HepG2 (cell line): ENCODE results near the gene CDIP1. TPM values are rescaled to one million over a fixed set of nuclear protein-coding genes. Genes with fewer than 3 reads are reported as not detected.

Source experiments
- ATAC-seq: fragments of 200-7000 bp; cut with Tn5 transposase; 3 replicates; pipeline ENCODE4 v1.9.1; 2020; ENCODE audit warnings: mild to moderate bottlenecking, moderate library complexity
- BruUV-seq: library from RNA; stranded (reverse); fragments of 400-500 nt; replicated peaks from 2 replicates; lab custom pipeline; 2021; lab: Mats Ljungman, UMichigan
- CTCF ChIA-PET: fragments of 300-600 bp; formaldehyde crosslinking; extraction: SDS; loops from one replicate; lab custom pipeline; 2021; ENCODE audit warnings: low total read pairs, inconsistent platforms, low intra/inter-chr PET ratio; lab: Yijun Ruan, JAX
- POLR2A ChIA-PET: fragments of 350-600 bp; sonication (Branson Sonifier 250); formaldehyde crosslinking; loops from one replicate; lab custom pipeline; 2020; ENCODE audit warnings: antibody characterized with exemption, inconsistent platforms; lab: Yijun Ruan, JAX
- DNase-seq: peaks from one replicate; pipeline ENCODE4 v3.0.0-alpha.2; 2015; ENCODE audit warnings: low spot score
- FAIRE-seq: peaks from 3 replicates; lab custom pipeline; 2011; peaks lifted over from hg19 to GRCh38; lab: Jason Lieb, UNC
- H2AFZ ChIP-seq: one replicate; pipeline ENCODE4 v1.6.1; 2011; ENCODE audit warnings: low read length, inconsistent platforms
- H3K27ac ChIP-seq: fragments of 300-600 bp; 3 replicates; pipeline ENCODE4 v1.8.0; 2011; ENCODE audit warnings: mixed run types, mild to moderate bottlenecking, mixed read lengths, low read length, inconsistent platforms; ENCODE audit not compliant: insufficient read depth; ENCODE audit errors: extremely low read length
- H3K27me3 ChIP-seq, 2 experiments: fragments of 200-600 bp in 1 of 2; 2 replicates in 1 of 2; 3 replicates in 1 of 2; pipeline versions ENCODE4 v1.6.0 to v1.8.0; 2011; ENCODE audit warnings: low read length in 2 of 2, mild to moderate bottlenecking in 2 of 2, moderate library complexity in 2 of 2, inconsistent platforms in 1 of 2; ENCODE audit not compliant: insufficient read depth in 2 of 2, control insufficient read depth in 1 of 2
- H3K36me3 ChIP-seq, 2 experiments: fragments of 200-600 bp in 1 of 2; replicated peaks in 1 of 2; 2 replicates in 1 of 2; 3 replicates in 1 of 2; pipeline versions ENCODE4 v1.5.1 to v1.8.0; 2011; ENCODE audit warnings: low read length in 2 of 2, inconsistent platforms in 1 of 2; ENCODE audit not compliant: insufficient read depth in 2 of 2, control insufficient read depth in 1 of 2
- H3K4me1 ChIP-seq: 2 replicates; pipeline ENCODE4 v1.5.1; 2012; ENCODE audit warnings: low read length, inconsistent platforms; ENCODE audit not compliant: insufficient read depth
- H3K4me2 ChIP-seq: 2 replicates; pipeline ENCODE4 v1.6.0; 2011; ENCODE audit warnings: low read depth, low read length, inconsistent platforms
- H3K4me3 ChIP-seq, 3 experiments: fragments of 200-600 bp in 1 of 3; sonication (generic), shearing (Covaris generic) in 1 of 3; replicated peaks in 1 of 3; 2 replicates each; pipeline ENCODE4 v1.5.1; 2011 to 2016; ENCODE audit warnings: low read length in 3 of 3, inconsistent platforms in 2 of 3, low read depth in 2 of 3, mild to moderate bottlenecking in 2 of 3, control low read depth in 1 of 3, mixed read lengths in 1 of 3; ENCODE audit not compliant: insufficient read depth in 1 of 3
- H3K79me2 ChIP-seq: one replicate; pipeline ENCODE4 v1.6.1; 2011; ENCODE audit warnings: low read length, inconsistent platforms; ENCODE audit not compliant: insufficient read depth
- H3K9ac ChIP-seq: 2 replicates; pipeline ENCODE4 v1.6.0; 2011; ENCODE audit warnings: mild to moderate bottlenecking, low read depth, low read length, inconsistent platforms; ENCODE audit not compliant: insufficient read depth
- H3K9me3 ChIP-seq: 2 replicates; pipeline ENCODE4 v1.5.1; 2012; ENCODE audit warnings: mild to moderate bottlenecking, low read length
- H4K20me1 ChIP-seq: 2 replicates; pipeline ENCODE4 v1.6.0; 2011; ENCODE audit warnings: inconsistent platforms, mild to moderate bottlenecking, low read length, moderate library complexity; ENCODE audit not compliant: insufficient read depth
- CEBPB ChIP-seq: IDR thresholded peaks from 2 replicates; pipeline ENCODE4 v1.6.1; 2011; ENCODE audit warnings: low read depth, low read length, improper control_type of control experiment, borderline replicate concordance
- RFX1 ChIP-seq: fragments of 450-650 bp; IDR thresholded peaks from 2 replicates; pipeline ENCODE4 v1.6.1; 2017
- RFX3 ChIP-seq: IDR thresholded peaks from 2 replicates; pipeline ENCODE4 v1.6.1; 2016; ENCODE audit warnings: missing biosample characterization, missing genetic modification reagents
- TEAD3 ChIP-seq: optimal IDR thresholded peaks from 2 replicates; pipeline ENCODE3; 2016; ENCODE audit warnings: borderline replicate concordance
- ZBTB38 ChIP-seq: sonication (generic); formaldehyde crosslinking; IDR thresholded peaks from 2 replicates; pipeline ENCODE4 v1.5.1; 2020; ENCODE audit warnings: mild to moderate bottlenecking, missing genetic modification reagents
- ZNF136 ChIP-seq: sonication (generic); formaldehyde crosslinking; IDR thresholded peaks from 2 replicates; pipeline ENCODE4 v1.8.1; 2022; ENCODE audit warnings: low read depth, mild to moderate bottlenecking, moderate library complexity, missing genetic modification reagents
- ZNF263 ChIP-seq: sonication (generic); formaldehyde crosslinking; IDR thresholded peaks from 2 replicates; pipeline ENCODE4 v1.4.0; 2020; ENCODE audit warnings: missing genetic modification reagents
- ZNF282 ChIP-seq: fragments of 450-650 bp; IDR thresholded peaks from 2 replicates; pipeline ENCODE4 v1.6.1; 2018; ENCODE audit not compliant: partially characterized antibody
- ZSCAN30 ChIP-seq: sonication (generic); formaldehyde crosslinking; IDR thresholded peaks from 2 replicates; pipeline ENCODE4 v1.5.0; 2020; ENCODE audit warnings: mild to moderate bottlenecking, missing genetic modification reagents
- WGBS: methylation state at CpG from one replicate; pipeline ENCODE4 v1.1.6; 2017; ENCODE audit warnings: low lambda C conversion rate; 5-methylcytosine and 5-hydroxymethylcytosine counted together
- in situ Hi-C: cut with HindIII; loops from 2 replicates; pipeline ENCODE4 v1.10.0; 2017; ENCODE audit warnings: low pct_unique_long_range_greater_than_20kb; ENCODE audit not compliant: extremely low pct_ligation_motif_present
- intact Hi-C: fragments of 100-400 bp; cut with micrococcal nuclease; formaldehyde crosslinking; loops from one replicate; pipeline ENCODE4 v1.10.0; 2022; ENCODE audit not compliant: unreplicated experiment
- polyA plus RNA-seq, 8 experiments: library from polyadenylated mRNA; depleted of rRNA in 3 of 8; stranded (reverse) in 7 of 8; unstranded in 1 of 8; fragments of >200 nt; fragmentation: Illumina TruSeq in 4 of 8; extraction: Trizol in 4 of 8; gene quantifications; 2 replicates each; pipeline versions ENCODE4 v1.2.1 to v1.2.3, GENCODE V29; 2011 to 2016; ENCODE audit warnings: low read depth in 4 of 8, missing spikeins in 1 of 8, mixed read lengths in 1 of 8; ENCODE audit not compliant: insufficient read depth in 1 of 8
- total RNA-seq, 5 experiments: library from RNA; depleted of rRNA; stranded (reverse); fragments of >200 nt; fragmentation: Illumina TruSeq; extraction: Trizol; gene quantifications; 2 replicates each; pipeline ENCODE4 v1.2.3, GENCODE V29; 2016; ENCODE audit warnings: low read depth in 1 of 5
- TF ChIP-seq, protein P1 (sequence below): sonication (generic); formaldehyde crosslinking; conservative IDR thresholded peaks from 2 replicates; pipeline ENCODE4 v1.5.0; 2020; ENCODE audit warnings: missing genetic modification reagents

CDIP1 gene
- total and polyA plus RNA-seq, 2 of the 13 experiments (the other 11 are each of a cell fraction or from before 2014, with no cell fraction given), result 31.2 to 56.7 TPM

DNA sequence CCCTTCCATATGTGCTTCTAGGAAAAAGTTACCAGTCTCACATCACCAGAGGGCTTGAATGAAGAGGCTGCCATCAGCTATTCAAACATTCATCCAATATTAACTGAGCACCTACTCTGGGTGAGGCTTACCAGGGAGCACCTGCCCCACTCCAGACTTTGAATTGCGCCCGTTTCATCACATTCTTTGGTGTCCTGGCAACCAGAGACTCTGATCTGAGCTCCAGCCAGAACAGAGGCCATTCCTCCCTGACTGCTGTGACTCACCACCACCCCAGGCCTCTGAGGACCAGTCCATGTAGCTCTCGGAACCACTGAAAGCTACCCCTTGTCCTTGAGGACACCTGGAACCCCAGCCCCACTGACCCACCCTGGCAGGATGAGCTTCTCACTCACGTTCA is 17.5 kb upstream of the CDIP1 start, which contains the start of gene C16orf96:
TSS of gene C16orf96 (plus strand) at position 229 of the 400 bp plus-strand sequence. CDS start at position 379, 150 bp downstream.
- BruUV-seq, result no TSS peak
- FAIRE-seq (no peak), DNase-seq (no peak), ATAC-seq (peak; percentile 67)
- Histone ChIP-seq H3K27me3 (peaks cover 3 to 7% of the 10 kb centered on the region in 2 experiments; a peak in 2 of 5 replicates), H3K79me2 (no peaks in the 10 kb centered on the region), H4K20me1 (no peaks in the 10 kb centered on the region), H3K36me3 (no peaks in the 10 kb centered on the region), H2AFZ (no peak within 1 kb of the TSS), H3K9me3 (no peaks in the 10 kb centered on the region), H3K4me3 (no peak within 1 kb of the TSS), H3K27ac (no peak within 1 kb of the TSS), H3K9ac (no peak within 1 kb of the TSS), H3K4me1 (peaks cover 6% of the 10 kb centered on the region; the same call in 1 of the 2 replicates), H3K4me2 (no peak within 1 kb of the TSS)
- intact Hi-C loops, result no loop called here
- ChIA-PET CTCF (no interaction called here), POLR2A (no interaction called here)
- in situ Hi-C loops, result no loop called here
- no peak for TF ChIP-seq ZNF136 (CRISPR knock-in tag)
- no peak for TF ChIP-seq ZBTB38
- TF ChIP-seq ZNF263 (CRISPR knock-in tag), result peak; percentile 89
- peak; percentile 31 for TF ChIP-seq TEAD3 (CRISPR knock-in tag)
- TF ChIP-seq ZNF282, result no peak
- TF ChIP-seq, protein P1, sequence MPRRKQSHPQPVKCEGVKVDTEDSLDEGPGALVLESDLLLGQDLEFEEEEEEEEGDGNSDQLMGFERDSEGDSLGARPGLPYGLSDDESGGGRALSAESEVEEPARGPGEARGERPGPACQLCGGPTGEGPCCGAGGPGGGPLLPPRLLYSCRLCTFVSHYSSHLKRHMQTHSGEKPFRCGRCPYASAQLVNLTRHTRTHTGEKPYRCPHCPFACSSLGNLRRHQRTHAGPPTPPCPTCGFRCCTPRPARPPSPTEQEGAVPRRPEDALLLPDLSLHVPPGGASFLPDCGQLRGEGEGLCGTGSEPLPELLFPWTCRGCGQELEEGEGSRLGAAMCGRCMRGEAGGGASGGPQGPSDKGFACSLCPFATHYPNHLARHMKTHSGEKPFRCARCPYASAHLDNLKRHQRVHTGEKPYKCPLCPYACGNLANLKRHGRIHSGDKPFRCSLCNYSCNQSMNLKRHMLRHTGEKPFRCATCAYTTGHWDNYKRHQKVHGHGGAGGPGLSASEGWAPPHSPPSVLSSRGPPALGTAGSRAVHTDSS (CRISPR knock-in tag), result no peak
- TF ChIP-seq ZSCAN30 (CRISPR knock-in tag), result no peak
- TF ChIP-seq CEBPB, result peak; percentile 9; the same call in 1 of the 2 replicates
- peak; percentile 55; the same call in 1 of the 2 replicates for TF ChIP-seq RFX1
- TF ChIP-seq RFX3 (CRISPR knock-in tag), result 0 out of 2 replicates have a peak, but pooled peaks have one; percentile 22
- 6% methylated on average over 2 of the region's 4 CpGs for WGBS
